GM21381 (cell line): ENCODE results near the gene FBXL4.

Experiments used
- ATAC-seq: cut with Tn5 transposase; IDR thresholded peaks from one replicate; pipeline ENCODE4 v1.9.1; 2021; ENCODE audit warnings: mild to moderate bottlenecking, moderate library complexity; ENCODE audit not compliant: unreplicated experiment

The FBXL4 gene

GRCh38 chr6:98947411-98948292 lies at the start of gene FBXL4:
Gene FBXL4, minus strand, starts transcription at chr6:98947946. Its CDS starts 20,958 bp downstream, at chr6:98926988.
- peak; percentile 79 for ATAC-seq

GRCh38 chr6:98995116-98995515 lies 47.4 kb upstream of the FBXL4 start:
- no peak for ATAC-seq

GRCh38 chr6:98992535-98992934 lies 44.8 kb upstream of the FBXL4 start:
- ATAC-seq, result no peak

- no peak for ATAC-seq
Measured at GRCh38 chr6:98986071-98986615, 38.4 kb upstream of the FBXL4 start.

GRCh38 chr6:98985391-98985790 lies 37.6 kb upstream of the FBXL4 start:
- no peak for ATAC-seq

- ATAC-seq, result no peak
Measured at GRCh38 chr6:98984121-98984520, 36.4 kb upstream of the FBXL4 start.

GRCh38 chr6:98981473-98981872 lies 33.7 kb upstream of the FBXL4 start:
- ATAC-seq, result no peak

- no peak for ATAC-seq
Measured at GRCh38 chr6:98980819-98981218, 33.1 kb upstream of the FBXL4 start.

GRCh38 chr6:98977671-98978292 lies 30.0 kb upstream of the FBXL4 start:
- no peak for ATAC-seq

- ATAC-seq, result no peak
Measured at GRCh38 chr6:98976674-98977385, 29.1 kb upstream of the FBXL4 start.

- ATAC-seq, result no peak
Measured at GRCh38 chr6:98975421-98975820, 27.7 kb upstream of the FBXL4 start.

GRCh38 chr6:98974309-98974708 lies 26.6 kb upstream of the FBXL4 start:
- ATAC-seq, result no peak

- ATAC-seq, result no peak
Measured at GRCh38 chr6:98973571-98973970, 25.8 kb upstream of the FBXL4 start.

- ATAC-seq, result no peak
Measured at GRCh38 chr6:98971303-98971702, 23.6 kb upstream of the FBXL4 start.

GRCh38 chr6:98970469-98970868 lies 22.7 kb upstream of the FBXL4 start:
- no peak for ATAC-seq

- no peak for ATAC-seq
Measured at GRCh38 chr6:98967616-98968015, 19.9 kb upstream of the FBXL4 start.

GRCh38 chr6:98959631-98960030 lies 11.9 kb upstream of the FBXL4 start:
- ATAC-seq, result no peak

GRCh38 chr6:98958776-98959175 lies 11.0 kb upstream of the FBXL4 start:
- ATAC-seq, result no peak

GRCh38 chr6:98957450-98957849 lies 9.7 kb upstream of the FBXL4 start:
- no peak for ATAC-seq

GRCh38 chr6:98949589-98949988 lies 1.8 kb upstream of the FBXL4 start:
- no peak for ATAC-seq

- ATAC-seq, result peak; percentile 22
Measured at GRCh38 chr6:98946879-98947410, 801 bp downstream of the FBXL4 start.
